NCI-H748 treated with DMSO at 0.1 percent for 48 hours (cell line): ENCODE results near the gene MTREX.
A peak's percentile ranks its signal among the peaks of the same experiment; 100 is the strongest.
"Not testable (repeated sequence)": the region's sequence is repeated elsewhere in the genome, so short reads cannot be mapped to it uniquely, and the experiment has no call there.

Source experiments
- DNase-seq: peaks from one replicate; lab custom pipeline; 2025; lab: John Stamatoyannopoulos, UW

The MTREX gene

DNA sequence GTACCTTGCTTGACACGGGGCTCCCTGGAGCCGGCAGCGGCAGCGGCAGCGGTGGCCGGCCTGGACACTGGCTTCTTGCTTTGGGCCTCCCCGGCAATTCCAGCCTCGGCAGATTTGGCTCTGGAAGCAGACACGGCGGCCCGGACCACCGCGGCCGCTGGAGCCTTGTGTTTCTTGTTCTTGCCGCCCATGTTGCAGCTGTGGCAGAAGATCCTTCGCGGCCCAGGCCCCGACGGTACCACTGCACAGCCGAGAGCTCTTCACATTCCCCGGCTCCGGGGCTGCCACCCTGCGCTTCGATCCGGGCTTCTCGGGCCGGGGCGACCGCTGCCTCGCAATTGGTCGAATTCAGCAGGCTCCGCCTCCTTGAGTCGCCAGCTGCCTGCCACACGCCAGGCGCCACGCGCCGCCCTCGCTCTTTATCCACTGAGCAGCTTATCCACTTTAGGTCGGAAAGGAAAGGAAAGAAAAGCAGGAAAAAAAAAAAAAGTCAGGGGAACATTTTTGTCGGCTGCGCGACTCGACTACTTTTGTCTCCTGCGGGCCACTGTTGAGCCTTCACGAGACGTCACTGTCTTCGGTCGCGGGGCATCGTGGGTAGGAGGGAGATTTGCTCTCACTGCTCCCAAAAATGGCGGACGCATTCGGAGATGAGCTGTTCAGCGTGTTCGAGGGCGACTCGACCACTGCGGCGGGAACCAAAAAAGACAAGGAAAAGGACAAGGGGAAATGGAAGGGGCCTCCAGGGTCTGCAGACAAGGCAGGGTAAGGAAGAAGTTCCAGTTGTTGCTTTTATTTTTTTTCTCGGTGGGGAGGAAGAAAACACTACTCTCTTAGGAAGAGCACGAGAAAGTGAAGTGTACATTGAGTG lies at the start of gene MTREX, which contains the start of gene DHX29:
TSS of gene MTREX (plus strand) at position 607 of the 871 bp plus-strand sequence. CDS start at position 632, 25 bp downstream.
TSS of gene DHX29 (minus strand) at position 312 of the 871 bp plus-strand sequence. CDS start at position 191, 121 bp downstream.
- peak; percentile 73 for DNase-seq

- DNase-seq: no peak
Observed at GRCh38 chr5:55258339-55258738, 49.5 kb upstream of the MTREX start.

- DNase-seq: no peak
Observed at GRCh38 chr5:55276771-55277170, 31.0 kb upstream of the MTREX start.

DNA sequence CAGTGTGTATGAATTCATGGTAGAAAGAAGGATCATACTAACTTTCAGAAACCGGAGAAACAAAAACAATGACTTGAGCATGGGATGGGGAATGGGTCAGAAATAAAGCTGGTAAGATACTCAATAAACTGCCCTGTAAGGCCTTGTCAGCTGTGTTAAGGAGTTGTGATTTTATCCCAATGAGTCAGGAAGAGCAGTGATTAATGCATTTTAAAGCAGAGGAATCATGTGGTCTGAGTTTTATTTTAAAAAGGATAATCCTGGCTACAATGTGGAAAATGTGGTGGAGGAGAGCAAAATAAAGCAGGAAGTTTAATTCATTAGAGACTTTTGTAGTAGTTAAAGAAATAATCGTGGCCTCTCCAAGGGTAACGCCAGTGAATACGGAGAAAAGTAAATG lies 29.0 kb upstream of the MTREX start:
- DNase-seq: no peak

DNA sequence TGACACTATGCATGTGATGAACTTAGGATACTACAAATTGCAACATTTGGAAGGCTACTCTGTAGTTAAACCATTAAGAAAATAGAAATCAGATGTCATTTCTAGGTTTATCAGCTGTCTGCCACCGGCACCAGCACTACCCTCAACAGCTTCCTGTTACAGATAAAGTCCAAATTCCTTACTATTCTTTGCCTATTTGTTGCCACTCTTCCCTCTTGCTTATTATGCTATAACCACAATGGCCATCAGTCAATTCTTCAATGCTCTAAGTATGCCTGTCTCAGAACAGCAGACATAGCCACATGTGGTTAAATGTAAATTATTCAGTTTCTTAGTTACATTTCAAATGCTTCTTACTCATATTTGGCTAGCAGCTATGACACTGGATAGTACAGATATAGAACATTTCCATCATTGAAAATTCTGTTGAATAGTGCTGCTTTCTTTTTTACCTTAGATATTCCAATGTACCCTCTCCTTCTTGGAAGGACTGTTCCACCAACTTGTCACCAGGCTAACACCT lies 21.3 kb upstream of the MTREX start:
- DNase-seq: no peak

DNA sequence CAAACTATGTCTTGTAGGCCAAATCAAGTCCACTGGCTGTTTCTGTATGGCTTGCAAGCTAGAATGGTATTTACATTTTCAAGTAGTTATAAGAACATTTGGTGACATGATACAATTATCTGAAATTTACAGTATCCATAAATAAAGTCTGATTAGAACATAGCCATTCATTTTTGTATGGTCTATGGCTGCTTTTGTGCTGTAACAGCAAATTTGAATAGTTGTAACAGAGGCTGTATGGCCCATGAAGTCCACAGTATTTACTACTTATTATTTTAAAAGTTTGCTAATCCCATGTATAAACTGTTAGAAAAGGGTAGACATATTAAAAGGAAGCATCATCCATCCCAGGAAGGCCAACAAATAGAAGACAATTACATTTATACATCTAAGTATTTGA lies 18.0 kb upstream of the MTREX start:
- DNase-seq: no peak

- DNase-seq: no peak
Observed at GRCh38 chr5:55290991-55291390, 16.8 kb upstream of the MTREX start.

DNA sequence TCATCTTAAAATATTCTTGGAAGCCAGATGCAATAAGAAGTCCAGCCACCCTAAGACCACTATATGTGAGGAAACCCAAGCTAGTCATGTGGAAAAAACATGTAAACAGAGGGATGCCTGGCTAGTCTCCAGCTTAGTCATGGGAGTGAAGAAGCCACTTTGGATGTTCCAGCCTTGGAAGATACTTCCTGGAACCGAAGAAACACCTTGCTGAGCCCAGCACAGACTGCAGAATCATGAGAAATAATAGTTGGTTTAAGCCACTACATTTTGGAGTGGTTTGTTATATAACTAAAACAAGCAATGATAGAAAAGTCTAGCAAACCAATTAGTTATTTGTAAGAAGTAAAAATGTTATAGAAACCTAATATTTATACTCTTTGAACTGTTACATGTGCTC lies 12.9 kb upstream of the MTREX start:
- no peak for DNase-seq

DNA sequence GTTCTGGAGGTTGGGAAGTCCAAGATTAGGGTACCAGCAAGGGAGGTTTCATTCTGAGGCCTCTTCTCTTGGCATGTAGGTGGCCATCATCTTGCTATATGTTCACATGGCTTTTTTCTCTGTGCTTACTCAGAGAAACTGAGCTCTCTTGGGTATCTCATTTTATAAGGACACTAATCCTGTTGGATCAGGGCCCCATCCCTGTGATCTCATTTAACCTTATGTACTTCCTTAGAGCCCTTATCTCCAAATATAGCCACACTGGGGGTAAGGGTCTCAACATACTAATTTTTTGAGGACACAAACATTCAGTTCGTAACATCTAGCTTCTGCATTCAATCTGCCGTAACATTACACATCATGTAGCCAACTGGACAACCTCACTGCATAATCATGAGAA lies 6.9 kb upstream of the MTREX start:
- no peak for DNase-seq

- DNase-seq: no peak
Observed at GRCh38 chr5:55303238-55303690, 4.5 kb upstream of the MTREX start.

- no peak for DNase-seq
Observed at GRCh38 chr5:55304584-55304983, 3.2 kb upstream of the MTREX start.

- no peak for DNase-seq
Observed at GRCh38 chr5:55305345-55305744, 2.4 kb upstream of the MTREX start.

GRCh38 chr5:55306641-55307382 lies 977 bp upstream of the MTREX start:
- no peak for DNase-seq

GRCh38 chr5:55308254-55308836 lies 556 bp downstream of the MTREX start:
- DNase-seq: peak; percentile 7

DNA sequence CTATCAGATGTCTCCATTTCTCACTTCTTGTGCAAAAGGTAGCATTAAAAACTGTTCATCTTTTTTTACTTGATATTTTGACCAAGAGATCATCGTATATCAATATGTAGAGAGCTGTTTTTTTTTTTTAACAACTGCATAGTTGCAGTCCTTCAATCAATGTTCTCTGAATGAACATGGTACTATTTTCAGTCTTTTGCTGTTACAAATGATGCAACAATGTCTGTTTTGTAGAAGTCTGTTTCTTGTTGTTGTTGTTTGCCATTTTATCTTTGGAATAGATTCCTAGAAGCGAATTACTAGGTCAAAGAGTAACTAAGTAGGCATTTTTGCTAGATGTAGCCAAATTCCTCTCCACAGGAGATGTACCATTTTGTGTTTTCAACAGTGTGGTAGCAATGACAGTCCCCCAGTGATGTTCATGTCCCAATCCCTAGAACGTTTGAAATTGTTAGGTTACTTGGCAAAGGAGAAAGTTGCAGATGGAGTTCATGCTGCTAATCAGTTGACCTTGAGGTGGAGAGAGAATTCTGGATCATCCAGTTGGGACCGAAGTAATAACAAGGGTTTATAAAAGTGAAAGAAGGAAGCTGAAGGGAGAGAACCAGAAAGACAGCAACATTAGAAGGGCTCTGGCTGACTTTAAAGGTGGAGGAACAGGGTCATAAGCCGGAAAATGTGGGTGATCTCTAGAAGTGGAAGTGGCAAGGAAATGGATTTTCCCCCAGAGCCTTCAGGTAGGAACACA lies 6.3 kb downstream of the MTREX start:
- no peak for DNase-seq

- DNase-seq: no peak
Observed at GRCh38 chr5:55316289-55316688, 8.5 kb downstream of the MTREX start.

DNA sequence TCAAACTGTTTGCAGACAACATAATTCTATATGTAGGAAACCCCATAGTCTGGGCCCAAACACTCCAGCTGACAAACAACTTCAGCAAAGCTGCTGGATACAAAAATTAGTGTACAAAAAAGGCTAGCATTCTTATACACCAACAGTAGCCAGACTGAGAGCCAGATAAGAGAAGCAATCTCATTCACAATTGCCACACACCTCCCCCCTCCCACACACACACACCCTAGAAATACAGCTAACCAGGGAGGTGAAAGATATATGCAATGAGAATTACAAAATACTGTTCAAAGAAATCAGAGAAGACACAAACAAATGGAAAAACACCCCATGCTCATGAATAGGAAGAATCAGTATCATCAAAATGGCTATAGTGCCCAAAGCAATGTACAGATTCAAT lies 9.0 kb downstream of the MTREX start:
- no peak for DNase-seq

DNA sequence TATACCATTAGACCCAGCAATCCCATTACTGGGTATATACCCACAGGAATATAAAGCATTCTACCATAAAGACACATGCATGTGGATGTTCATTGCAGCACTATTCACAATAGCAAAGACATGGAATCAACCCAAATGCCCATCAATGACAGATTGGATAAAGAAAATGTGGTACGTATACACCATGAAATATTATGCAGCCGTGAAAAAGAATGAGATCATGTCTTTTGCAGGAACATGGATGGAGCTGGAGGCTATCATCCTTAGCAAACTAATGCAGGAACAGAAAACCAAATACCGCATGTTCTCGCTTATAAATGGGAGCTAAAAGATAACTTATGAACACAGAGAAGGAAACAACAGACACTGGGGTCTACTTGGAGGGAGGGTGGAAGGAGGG lies 10.4 kb downstream of the MTREX start:
- DNase-seq: not testable (repeated sequence)

- DNase-seq: no peak
Observed at GRCh38 chr5:55319491-55319890, 11.7 kb downstream of the MTREX start.

DNA sequence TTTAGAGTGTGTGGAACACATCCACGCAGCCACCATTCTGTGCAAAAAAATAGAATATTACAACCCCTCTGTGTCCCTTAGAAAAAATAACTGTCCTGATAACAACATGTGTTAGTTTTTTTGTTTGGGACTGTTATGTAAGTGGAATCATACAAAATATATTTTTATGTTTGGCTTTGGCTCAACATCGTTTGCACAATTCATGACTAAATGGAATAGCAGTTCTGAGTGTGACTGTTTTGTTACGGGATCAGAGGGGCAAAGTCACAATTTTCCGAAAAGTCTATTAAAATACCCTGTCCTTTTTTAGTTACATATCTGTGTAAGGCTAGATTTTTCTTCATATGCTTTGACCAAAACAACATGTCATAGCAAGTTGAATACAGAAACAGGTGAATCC lies 12.8 kb downstream of the MTREX start:
- no peak for DNase-seq

DNA sequence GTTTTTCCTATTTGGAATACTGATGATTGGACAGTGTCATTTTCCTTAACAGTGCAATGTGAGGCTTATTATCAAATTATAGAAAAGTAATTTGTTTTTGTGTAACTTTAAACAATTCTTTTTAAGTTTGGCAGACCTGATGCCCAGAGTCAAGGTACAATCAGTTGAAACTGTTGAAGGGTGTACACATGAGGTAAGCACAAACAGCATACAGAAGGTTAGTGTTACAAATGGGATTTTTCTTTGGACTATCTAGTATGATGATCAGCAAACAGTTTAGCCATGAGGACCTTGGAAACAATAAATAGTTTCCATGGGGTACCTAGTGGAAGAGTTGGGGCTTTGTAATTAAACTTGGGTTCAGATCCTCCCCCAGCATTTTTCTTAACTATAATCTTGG lies 16.2 kb downstream of the MTREX start:
- DNase-seq: no peak
